ENCODE results near the gene A2M. TPM values are rescaled to one million over a fixed set of nuclear protein-coding genes. Genes with fewer than 3 reads are reported as not detected.

The A2M gene
- 0.94 and 1.2 TPM in 2 replicates for total RNA-seq (2021)
- long read RNA-seq, full-length matches to known transcripts = 3 of 3 reads
- long read RNA-seq, partial matches to known transcripts = 0 of 3 reads
- long read RNA-seq, other reads (novel, unspliced or antisense) = 0 of 3 reads

GRCh38 chr12:9115731-9116559, at the start of gene A2M:
A2M (minus strand) TSS chr12:9115919; CDS start chr12:9115849, 70 bp downstream.
- Histone ChIP-seq H3K4me2 (ENCODE audit: insufficient read depth, insufficient read length, low read length) (no peak within 1 kb of the TSS), H3K14ac (ENCODE audit: insufficient read depth, low read length) (no peak within 1 kb of the TSS), H4K5ac (ENCODE audit: insufficient read length, low read depth, low read length) (no peak within 1 kb of the TSS), H2BK5ac (ENCODE audit: insufficient read length, low read length) (no peak within 1 kb of the TSS), H3T11ph (ENCODE audit: low read length) (no peak within 1 kb of the TSS), H4K8ac (replicated peaks; ENCODE audit: insufficient read length, low read depth, low read length) (no peak within 1 kb of the TSS), H3K27ac (ENCODE audit: insufficient read length, low read depth, low read length) (no peak within 1 kb of the TSS), H3K9ac (ENCODE audit: extremely low read depth, insufficient read length, low read length) (no peak within 1 kb of the TSS), H2BK120ac (ENCODE audit: low read depth, low read length, poor library complexity, severe bottlenecking) (no peak within 1 kb of the TSS), H3K4ac (ENCODE audit: low read depth, low read length) (no peak within 1 kb of the TSS), H3K56ac (ENCODE audit: insufficient read length, low read depth, low read length) (no peak within 1 kb of the TSS), H3K23ac (ENCODE audit: insufficient read length, low read depth, low read length) (no peak within 1 kb of the TSS), H2AK5ac (ENCODE audit: insufficient read length, low read length) (no peak within 1 kb of the TSS), H3K4me1 (ENCODE audit: insufficient read depth, low read length) (peaks cover 4% of the 10 kb centered on the region; the same call in 1 of the 2 replicates), H4K20me1 (ENCODE audit: control insufficient read depth, insufficient read depth, insufficient read length) (no peaks in the 10 kb centered on the region), H3K23me2 (ENCODE audit: insufficient read length, low read depth, low read length, poor library complexity, severe bottlenecking) (no peaks in the 10 kb centered on the region), H3K79me1 (ENCODE audit: insufficient read depth, low read depth, low read length, poor library complexity, severe bottlenecking) (no peaks in the 10 kb centered on the region), H3K27me3 (ENCODE audit: insufficient read depth, low read length) (no peaks in the 10 kb centered on the region), H3K9me3 (ENCODE audit: control insufficient read depth, low read depth, low read length) (no peaks in the 10 kb centered on the region), H2BK20ac (ENCODE audit: low read depth, low read length, poor library complexity, severe bottlenecking) (no peak within 1 kb of the TSS), H2BK15ac (ENCODE audit: low read depth, low read length) (no peak within 1 kb of the TSS), H3K79me2 (ENCODE audit: insufficient read depth, low read length) (no peaks in the 10 kb centered on the region), H2BK12ac (ENCODE audit: insufficient read length, low read depth, low read length) (no peak within 1 kb of the TSS), H3K18ac (ENCODE audit: insufficient read length, low read depth, low read length) (no peak within 1 kb of the TSS), H2AFZ (ENCODE audit: low read length) (no peak within 1 kb of the TSS), H4K91ac (ENCODE audit: insufficient read length, low read depth, low read length) (no peak within 1 kb of the TSS)
- Mint-ChIP-seq H3K27ac (peak within 1 kb of the TSS in 1 of 3 experiments; percentile 11; a peak in 1 of 7 replicates), H3K4me3 (no peak within 1 kb of the TSS), H3K36me3 (ENCODE audit: insufficient read depth in 1 of 3, low read depth in 3 of 3) (no peaks in the 10 kb centered on the region), H3K9me3 (no peaks in the 10 kb centered on the region), H3K4me1 (peaks cover 16 to 18% of the 10 kb centered on the region in 2 experiments), H3K27me3 (ENCODE audit: low read depth) (no peaks in the 10 kb centered on the region)
- no CpG with 5 or more reads among the region's 9 CpGs for WGBS (ENCODE audit: extremely low coverage, insufficient read length, low lambda C conversion rate)
- TF ChIP-seq, protein P1, sequence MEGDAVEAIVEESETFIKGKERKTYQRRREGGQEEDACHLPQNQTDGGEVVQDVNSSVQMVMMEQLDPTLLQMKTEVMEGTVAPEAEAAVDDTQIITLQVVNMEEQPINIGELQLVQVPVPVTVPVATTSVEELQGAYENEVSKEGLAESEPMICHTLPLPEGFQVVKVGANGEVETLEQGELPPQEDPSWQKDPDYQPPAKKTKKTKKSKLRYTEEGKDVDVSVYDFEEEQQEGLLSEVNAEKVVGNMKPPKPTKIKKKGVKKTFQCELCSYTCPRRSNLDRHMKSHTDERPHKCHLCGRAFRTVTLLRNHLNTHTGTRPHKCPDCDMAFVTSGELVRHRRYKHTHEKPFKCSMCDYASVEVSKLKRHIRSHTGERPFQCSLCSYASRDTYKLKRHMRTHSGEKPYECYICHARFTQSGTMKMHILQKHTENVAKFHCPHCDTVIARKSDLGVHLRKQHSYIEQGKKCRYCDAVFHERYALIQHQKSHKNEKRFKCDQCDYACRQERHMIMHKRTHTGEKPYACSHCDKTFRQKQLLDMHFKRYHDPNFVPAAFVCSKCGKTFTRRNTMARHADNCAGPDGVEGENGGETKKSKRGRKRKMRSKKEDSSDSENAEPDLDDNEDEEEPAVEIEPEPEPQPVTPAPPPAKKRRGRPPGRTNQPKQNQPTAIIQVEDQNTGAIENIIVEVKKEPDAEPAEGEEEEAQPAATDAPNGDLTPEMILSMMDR (conservative IDR thresholded peaks at IDR 0.05) = no peak
- DNase-seq = no peak

Measured in H9 (cell line).